Measurements from ENCODE around the gene PRKCSH.

DNA sequence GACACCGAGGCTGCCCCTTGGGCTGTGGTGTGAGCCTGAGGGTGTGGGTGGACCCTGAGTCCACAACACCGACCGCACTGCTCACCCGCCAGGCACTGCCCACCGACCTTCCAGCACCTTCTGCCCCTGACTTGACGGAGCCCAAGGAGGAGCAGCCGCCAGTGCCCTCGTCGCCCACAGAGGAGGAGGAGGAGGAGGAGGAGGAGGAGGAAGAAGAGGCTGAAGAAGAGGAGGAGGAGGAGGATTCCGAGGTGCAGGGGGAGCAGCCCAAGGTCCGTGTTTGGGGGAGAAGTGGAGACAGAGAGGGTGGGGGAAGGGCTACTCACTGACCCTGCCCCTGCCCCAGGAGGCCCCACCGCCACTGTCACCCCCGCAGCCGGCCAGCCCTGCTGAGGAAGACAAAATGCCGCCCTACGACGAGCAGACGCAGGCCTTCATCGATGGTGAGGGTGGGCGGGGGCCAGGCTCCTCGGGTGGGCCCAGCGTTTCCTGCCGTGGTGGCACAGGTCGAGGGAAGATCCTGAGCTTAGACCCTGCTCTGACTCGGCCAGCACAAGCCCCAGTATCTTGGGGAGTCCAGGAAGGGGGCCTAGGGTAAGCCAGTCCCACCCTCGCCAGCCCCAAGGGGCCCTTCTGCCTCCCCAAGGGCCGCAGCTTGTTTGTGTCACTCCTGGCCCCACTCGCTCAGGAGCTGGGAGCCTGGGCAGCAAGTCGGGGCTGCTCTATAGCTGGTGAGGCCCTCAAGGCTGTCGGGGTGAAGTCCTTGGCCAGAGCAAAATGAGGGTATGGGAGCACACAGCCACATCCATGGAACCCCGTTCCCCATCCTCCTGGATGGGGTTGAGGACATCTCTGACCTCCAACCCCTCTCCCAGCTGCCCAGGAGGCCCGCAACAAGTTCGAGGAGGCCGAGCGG, 12.2 kb downstream of the PRKCSH start:
- TF ChIP-seq, protein P1, sequence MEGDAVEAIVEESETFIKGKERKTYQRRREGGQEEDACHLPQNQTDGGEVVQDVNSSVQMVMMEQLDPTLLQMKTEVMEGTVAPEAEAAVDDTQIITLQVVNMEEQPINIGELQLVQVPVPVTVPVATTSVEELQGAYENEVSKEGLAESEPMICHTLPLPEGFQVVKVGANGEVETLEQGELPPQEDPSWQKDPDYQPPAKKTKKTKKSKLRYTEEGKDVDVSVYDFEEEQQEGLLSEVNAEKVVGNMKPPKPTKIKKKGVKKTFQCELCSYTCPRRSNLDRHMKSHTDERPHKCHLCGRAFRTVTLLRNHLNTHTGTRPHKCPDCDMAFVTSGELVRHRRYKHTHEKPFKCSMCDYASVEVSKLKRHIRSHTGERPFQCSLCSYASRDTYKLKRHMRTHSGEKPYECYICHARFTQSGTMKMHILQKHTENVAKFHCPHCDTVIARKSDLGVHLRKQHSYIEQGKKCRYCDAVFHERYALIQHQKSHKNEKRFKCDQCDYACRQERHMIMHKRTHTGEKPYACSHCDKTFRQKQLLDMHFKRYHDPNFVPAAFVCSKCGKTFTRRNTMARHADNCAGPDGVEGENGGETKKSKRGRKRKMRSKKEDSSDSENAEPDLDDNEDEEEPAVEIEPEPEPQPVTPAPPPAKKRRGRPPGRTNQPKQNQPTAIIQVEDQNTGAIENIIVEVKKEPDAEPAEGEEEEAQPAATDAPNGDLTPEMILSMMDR (IDR thresholded peaks at IDR 0.05), result no peak
- no peak for TF ChIP-seq POLR2A (IDR thresholded peaks at IDR 0.05)
